Glutamatergic neuron (in vitro differentiated cells): ENCODE results near the gene ARAF. TPM values are rescaled to one million over a fixed set of nuclear protein-coding genes. Genes with fewer than 3 reads are reported as not detected.

ENCODE experiments used
- DNase-seq: peaks from one replicate; pipeline ENCODE4 v3.0.0; 2022
- H3K27ac Mint-ChIP-seq: one replicate; pipeline ENCODE4 v1.8.0; 2020; ENCODE audit warnings: mild to moderate bottlenecking, mixed read lengths, inconsistent platforms; ENCODE audit not compliant: unreplicated experiment
- H3K27me3 Mint-ChIP-seq: one replicate; pipeline ENCODE4 v1.8.0; 2020; ENCODE audit warnings: mild to moderate bottlenecking, moderate library complexity, mixed read lengths, inconsistent platforms; ENCODE audit not compliant: unreplicated experiment
- H3K36me3 Mint-ChIP-seq: one replicate; pipeline ENCODE4 v1.8.0; 2020; ENCODE audit warnings: mild to moderate bottlenecking, mixed read lengths, inconsistent platforms; ENCODE audit not compliant: unreplicated experiment
- H3K4me1 Mint-ChIP-seq: one replicate; pipeline ENCODE4 v1.8.0; 2020; ENCODE audit warnings: mild to moderate bottlenecking, low read depth, mixed read lengths, inconsistent platforms; ENCODE audit not compliant: unreplicated experiment
- H3K4me3 Mint-ChIP-seq: one replicate; pipeline ENCODE4 v1.8.0; 2020; ENCODE audit warnings: mild to moderate bottlenecking, mixed read lengths, inconsistent platforms; ENCODE audit not compliant: unreplicated experiment
- H3K9me3 Mint-ChIP-seq: one replicate; pipeline ENCODE4 v1.8.0; 2020; ENCODE audit warnings: mild to moderate bottlenecking, moderate library complexity, mixed read lengths, inconsistent platforms; ENCODE audit not compliant: unreplicated experiment
- CTCF ChIP-seq: fragments of 200-600 bp; sonication (generic); IDR thresholded peaks from one replicate; pipeline ENCODE4 v1.5.0; 2021; ENCODE audit not compliant: partially characterized antibody, unreplicated experiment
- total RNA-seq: library from RNA; stranded (reverse); fragmentation: NEBNext Ultra II Directional; extraction: Animal tissue kit (Norgen Biotek cat#: 25700); gene quantifications from one replicate; pipeline ENCODE4 v1.2.1, GENCODE V29; 2021; ENCODE audit not compliant: unreplicated experiment

The ARAF gene
- total RNA-seq, 1 donor from 2014 or later = 25.5 TPM

GRCh38 chrX:47611926-47612325 lies 50.9 kb downstream of the ARAF start:
- Mint-ChIP-seq H3K27ac (no peak overlapping the region), H3K4me1 (no peaks in the 10 kb centered on the region), H3K36me3 (no peaks in the 10 kb centered on the region), H3K4me3 (no peak overlapping the region), H3K9me3 (peaks cover 1% of the 10 kb centered on the region), H3K27me3 (no peaks in the 10 kb centered on the region)
- no peak for DNase-seq
- TF ChIP-seq CTCF = no peak

GRCh38 chrX:47612418-47612817 lies 51.4 kb downstream of the ARAF start:
- H3K27me3 Mint-ChIP-seq = no peaks in the 10 kb centered on the region
- H3K4me1 Mint-ChIP-seq = peaks cover 1% of the 10 kb centered on the region
- H3K27ac Mint-ChIP-seq = no peak overlapping the region
- no peak overlapping the region for H3K4me3 Mint-ChIP-seq
- no peak for DNase-seq
- peaks cover 1% of the 10 kb centered on the region for H3K9me3 Mint-ChIP-seq
- no peaks in the 10 kb centered on the region for H3K36me3 Mint-ChIP-seq
- TF ChIP-seq CTCF = no peak

GRCh38 chrX:47613082-47613481 lies 52.1 kb downstream of the ARAF start:
- H3K9me3 Mint-ChIP-seq = peaks cover 1% of the 10 kb centered on the region
- H3K4me1 Mint-ChIP-seq = peaks cover 7% of the 10 kb centered on the region
- H3K27ac Mint-ChIP-seq = no peak overlapping the region
- TF ChIP-seq CTCF = no peak
- peaks cover 1% of the 10 kb centered on the region for H3K27me3 Mint-ChIP-seq
- DNase-seq = no peak
- no peak overlapping the region for H3K4me3 Mint-ChIP-seq
- H3K36me3 Mint-ChIP-seq = no peaks in the 10 kb centered on the region

GRCh38 chrX:47614618-47615017 lies 53.6 kb downstream of the ARAF start:
- no peak for DNase-seq
- H3K27me3 Mint-ChIP-seq = peaks cover 4% of the 10 kb centered on the region
- no peaks in the 10 kb centered on the region for H3K36me3 Mint-ChIP-seq
- H3K27ac Mint-ChIP-seq = no peak overlapping the region
- H3K4me1 Mint-ChIP-seq = peaks cover 7% of the 10 kb centered on the region
- no peak for TF ChIP-seq CTCF
- peaks cover 1% of the 10 kb centered on the region for H3K9me3 Mint-ChIP-seq
- no peak overlapping the region for H3K4me3 Mint-ChIP-seq

- Mint-ChIP-seq H3K4me3 (peak overlapping the region; percentile 77), H3K9me3 (no peaks in the 10 kb centered on the region), H3K4me1 (peaks cover 7% of the 10 kb centered on the region), H3K36me3 (no peaks in the 10 kb centered on the region), H3K27ac (peak overlapping the region; percentile 22), H3K27me3 (peaks cover 7% of the 10 kb centered on the region)
- no peak for DNase-seq
- TF ChIP-seq CTCF = no peak
Measured at GRCh38 chrX:47618923-47619485, 58.0 kb downstream of the ARAF start.
